BLaER1 (cell line): ENCODE results near the gene ZNF212.
A peak's percentile ranks its signal among the peaks of the same experiment; 100 is the strongest.

Source experiments
- H3K27ac ChIP-seq: shearing (Covaris generic); formaldehyde crosslinking; 2 replicates; pipeline ENCODE4 v1.8.1; 2022
- H3K27me3 ChIP-seq: shearing (Covaris generic); formaldehyde crosslinking; 2 replicates; pipeline ENCODE4 v1.8.1; 2022
- H3K36me3 ChIP-seq: shearing (Covaris generic); formaldehyde crosslinking; 2 replicates; pipeline ENCODE4 v1.8.1; 2022
- H3K4me1 ChIP-seq: shearing (Covaris generic); formaldehyde crosslinking; 2 replicates; pipeline ENCODE4 v1.8.1; 2022
- H3K4me2 ChIP-seq: shearing (Covaris generic); formaldehyde crosslinking; 2 replicates; pipeline ENCODE4 v1.8.1; 2022
- H3K4me3 ChIP-seq: shearing (Covaris generic); formaldehyde crosslinking; 2 replicates; pipeline ENCODE4 v1.8.1; 2022
- H3K9ac ChIP-seq: shearing (Covaris generic); formaldehyde crosslinking; 2 replicates; pipeline ENCODE4 v1.8.1; 2022
- H3K9me3 ChIP-seq: shearing (Covaris generic); formaldehyde crosslinking; 2 replicates; pipeline ENCODE4 v1.8.1; 2022
- H4K20me1 ChIP-seq: shearing (Covaris generic); formaldehyde crosslinking; 2 replicates; pipeline ENCODE4 v1.8.1; 2022
- Cebpa-rat ChIP-seq: shearing (Covaris generic); IDR thresholded peaks from 2 replicates; pipeline ENCODE4 v1.8.1; 2022

The ZNF212 gene

DNA sequence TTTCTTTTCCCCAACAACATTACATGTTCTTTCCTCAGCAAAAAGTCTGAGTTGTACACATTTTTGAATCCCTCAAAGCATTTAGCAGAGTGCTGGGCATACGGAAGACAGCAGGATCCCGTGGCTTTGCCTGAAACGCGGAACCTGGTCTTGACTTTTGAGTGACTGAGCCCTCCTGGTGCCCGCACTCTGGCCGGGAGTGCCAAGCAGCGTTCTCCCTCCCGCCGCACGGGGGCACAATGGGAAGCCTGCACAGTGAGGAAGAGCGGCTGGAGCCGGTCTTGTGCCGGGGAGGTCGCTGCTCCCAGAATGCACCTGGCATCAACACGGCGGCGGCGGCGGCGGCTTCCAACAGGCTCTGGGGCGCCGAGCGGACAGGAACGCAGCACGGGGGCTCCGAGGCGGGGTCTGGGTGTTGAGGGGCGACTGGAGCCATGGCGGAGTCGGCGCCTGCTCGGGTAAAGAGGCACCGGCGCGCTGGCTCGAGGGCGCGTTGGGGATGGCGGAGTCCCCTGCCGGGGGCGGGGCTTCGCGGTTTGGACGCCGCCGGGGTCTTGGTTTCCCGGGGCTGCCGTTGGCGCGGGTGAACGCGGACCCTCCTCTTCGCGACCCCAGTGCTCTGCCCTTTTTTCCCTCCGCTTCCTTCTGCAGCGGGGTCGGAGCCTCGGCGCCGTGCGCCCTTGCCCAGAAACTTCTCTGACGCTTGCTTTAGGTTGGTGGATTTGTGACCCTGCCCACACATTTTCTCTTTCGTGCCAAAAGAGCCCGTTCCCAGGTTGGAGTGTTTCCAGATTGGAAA is at the start of gene ZNF212:
Gene ZNF212 (plus strand): TSS at position 307 of the 799 bp plus-strand sequence. CDS start 128 bp downstream, at position 435.
- Histone ChIP-seq H3K9me3 (peaks cover 20% of the 10 kb centered on the region), H3K4me2 (peak within 1 kb of the TSS; percentile 79), H3K4me1 (peaks cover 29% of the 10 kb centered on the region), H3K9ac (peak within 1 kb of the TSS; percentile 92), H3K4me3 (peak within 1 kb of the TSS; percentile 80), H3K27ac (peak within 1 kb of the TSS; percentile 90), H3K27me3 (no peaks in the 10 kb centered on the region), H3K36me3 (peaks cover 14% of the 10 kb centered on the region), H4K20me1 (peaks cover 17% of the 10 kb centered on the region; the same call in 1 of the 2 replicates)
- TF ChIP-seq Cebpa-rat = no peak

DNA sequence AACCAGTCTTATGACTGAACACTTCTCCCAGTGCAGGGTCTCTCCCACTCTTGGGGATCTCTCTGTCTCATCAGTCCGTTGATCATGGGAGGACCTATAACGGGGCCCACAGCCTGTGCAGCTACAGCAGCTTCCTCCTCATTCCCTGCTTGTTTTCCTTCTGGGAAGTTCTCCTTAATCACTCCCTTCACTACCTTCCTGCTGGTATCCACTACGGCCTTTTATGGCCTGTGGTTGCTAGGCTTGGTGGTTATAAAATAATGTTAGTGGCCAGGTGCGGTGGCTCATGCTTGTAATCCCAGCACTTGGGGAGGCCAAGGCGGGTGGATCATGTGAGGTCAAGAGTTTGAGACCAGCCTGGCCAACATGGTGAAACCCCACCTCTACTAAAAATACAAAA is 47.6 kb upstream of the ZNF212 start:
- Histone ChIP-seq H3K27me3 (no peaks in the 10 kb centered on the region), H3K4me1 (peaks cover 12% of the 10 kb centered on the region), H3K9me3 (no peaks in the 10 kb centered on the region), H3K9ac (no peak overlapping the region), H4K20me1 (peaks cover 14% of the 10 kb centered on the region), H3K36me3 (no peaks in the 10 kb centered on the region), H3K4me2 (peak overlapping the region; percentile 55), H3K4me3 (no peak overlapping the region), H3K27ac (no peak overlapping the region)
- TF ChIP-seq Cebpa-rat = no peak

DNA sequence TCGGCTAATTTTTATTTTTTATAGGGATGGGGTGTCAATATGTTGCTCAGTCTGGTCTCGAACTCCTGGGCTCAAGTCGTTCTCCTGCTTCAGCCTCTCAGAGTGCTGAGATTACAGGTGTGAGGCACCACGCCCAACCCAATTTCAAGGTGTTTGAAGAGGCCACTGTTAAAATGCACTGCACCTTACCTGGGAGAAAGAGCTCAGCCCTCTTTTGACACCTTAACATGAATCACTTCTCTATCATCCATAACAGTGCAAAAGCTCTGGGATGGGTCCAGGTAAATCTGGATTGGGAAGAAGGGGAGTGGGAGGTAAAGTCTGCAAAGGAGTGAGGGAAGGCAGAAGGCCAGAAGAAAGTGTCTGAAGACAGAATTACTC is 44.7 kb upstream of the ZNF212 start:
- no peaks in the 10 kb centered on the region for H3K27me3 ChIP-seq
- peak overlapping the region; percentile 97 for H3K4me2 ChIP-seq
- no peaks in the 10 kb centered on the region for H3K9me3 ChIP-seq
- H3K4me1 ChIP-seq = peaks cover 20% of the 10 kb centered on the region
- peak overlapping the region; percentile 99 for H3K4me3 ChIP-seq
- H3K9ac ChIP-seq = peak overlapping the region; percentile 98
- no peak for TF ChIP-seq Cebpa-rat
- peaks cover 44% of the 10 kb centered on the region for H4K20me1 ChIP-seq
- H3K27ac ChIP-seq = peak overlapping the region; percentile 96
- H3K36me3 ChIP-seq = peaks cover 23% of the 10 kb centered on the region

DNA sequence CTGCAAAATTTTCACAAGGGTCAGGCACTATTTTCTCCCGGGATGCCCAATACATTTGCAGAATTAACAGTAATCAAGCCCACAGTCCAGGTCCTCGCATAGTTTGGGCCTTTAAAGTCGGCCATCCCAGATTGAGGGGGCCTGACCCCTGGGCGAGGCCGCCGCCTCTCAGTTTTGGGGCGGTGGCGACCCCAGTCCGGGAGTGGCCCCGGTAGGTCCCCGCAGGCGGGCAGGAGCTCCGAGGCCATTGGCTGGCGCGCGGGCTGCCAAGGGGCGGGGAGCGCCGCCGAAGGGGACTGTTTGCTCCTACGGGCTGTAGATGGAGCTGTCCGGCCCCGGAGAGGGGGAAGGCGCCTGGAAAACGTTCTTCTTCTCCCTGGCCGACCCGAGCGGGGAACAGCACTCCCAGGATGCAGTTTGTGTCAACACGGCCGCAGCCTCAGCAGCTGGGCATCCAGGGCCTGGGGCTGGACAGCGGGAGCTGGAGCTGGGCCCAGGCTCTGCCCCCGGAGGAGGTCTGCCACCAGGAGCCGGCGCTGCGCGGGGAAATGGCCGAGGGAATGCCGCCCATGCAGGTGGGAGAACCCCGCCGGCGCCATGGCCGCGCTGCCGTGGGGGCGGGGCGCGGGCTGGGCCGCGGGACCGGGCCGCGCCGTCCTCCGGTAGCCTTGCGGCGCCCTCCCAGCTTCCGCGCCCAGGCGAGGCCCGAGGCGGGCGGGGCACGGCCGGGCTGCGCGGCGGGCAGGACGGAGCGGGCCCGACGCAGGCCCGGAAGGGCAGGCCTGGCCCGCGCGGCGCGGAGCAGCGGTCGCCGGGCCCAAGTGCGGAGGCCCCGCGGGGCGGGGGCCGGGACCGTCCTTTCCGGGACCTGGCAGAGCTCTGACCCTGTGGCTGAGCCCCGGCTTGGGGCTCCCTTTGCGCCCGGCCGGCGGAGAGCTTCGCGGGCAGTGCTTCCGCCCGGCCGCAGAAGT is 44.0 kb upstream of the ZNF212 start, which contains the start of gene ZNF282:
Gene ZNF282 (plus strand): TSS at position 367 of the 971 bp plus-strand sequence. CDS start 44 bp downstream, at position 411.
- H3K4me3 ChIP-seq = peak within 1 kb of the TSS; percentile 99
- no peaks in the 10 kb centered on the region for H3K27me3 ChIP-seq
- H3K4me1 ChIP-seq = peaks cover 20% of the 10 kb centered on the region
- H3K4me2 ChIP-seq = peak within 1 kb of the TSS; percentile 97
- no peak for TF ChIP-seq Cebpa-rat
- H3K27ac ChIP-seq = peak within 1 kb of the TSS; percentile 96
- H4K20me1 ChIP-seq = peaks cover 50% of the 10 kb centered on the region
- no peaks in the 10 kb centered on the region for H3K9me3 ChIP-seq
- H3K9ac ChIP-seq = peak within 1 kb of the TSS; percentile 98
- peaks cover 29% of the 10 kb centered on the region for H3K36me3 ChIP-seq

DNA sequence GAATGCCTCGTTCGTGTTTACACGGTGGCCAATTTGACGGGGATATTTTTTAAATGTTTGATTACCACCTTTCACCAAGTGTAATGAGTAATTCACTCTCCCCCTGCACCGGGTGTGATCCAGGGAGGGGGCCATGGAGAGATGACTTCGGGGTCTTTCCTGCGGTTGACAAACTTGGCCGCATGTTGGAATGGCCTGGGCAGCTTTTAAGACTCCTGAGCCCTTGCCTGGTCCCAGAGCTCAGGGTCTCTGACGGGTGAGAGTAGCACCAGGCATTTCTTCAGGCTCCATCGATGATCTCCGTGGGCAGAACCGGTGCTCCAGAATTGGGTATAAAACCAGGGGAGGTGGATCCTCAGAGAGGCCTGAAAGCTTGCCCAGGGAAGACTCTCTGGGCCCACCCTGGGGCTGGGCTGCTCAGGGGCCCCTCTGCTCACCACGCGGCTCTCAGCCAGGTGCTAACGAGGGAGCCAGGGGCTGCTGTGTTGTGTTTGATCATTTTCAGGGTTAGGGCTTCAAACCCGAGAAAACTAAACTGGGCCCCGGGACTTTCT is 43.2 kb upstream of the ZNF212 start:
- H3K9ac ChIP-seq = peak overlapping the region; percentile 98
- peak overlapping the region; percentile 97 for H3K4me2 ChIP-seq
- no peak for TF ChIP-seq Cebpa-rat
- H3K9me3 ChIP-seq = no peaks in the 10 kb centered on the region
- H3K4me1 ChIP-seq = peaks cover 20% of the 10 kb centered on the region
- peak overlapping the region; percentile 99 for H3K4me3 ChIP-seq
- peaks cover 37% of the 10 kb centered on the region for H3K36me3 ChIP-seq
- peak overlapping the region; percentile 96 for H3K27ac ChIP-seq
- H4K20me1 ChIP-seq = peaks cover 58% of the 10 kb centered on the region
- H3K27me3 ChIP-seq = no peaks in the 10 kb centered on the region

DNA sequence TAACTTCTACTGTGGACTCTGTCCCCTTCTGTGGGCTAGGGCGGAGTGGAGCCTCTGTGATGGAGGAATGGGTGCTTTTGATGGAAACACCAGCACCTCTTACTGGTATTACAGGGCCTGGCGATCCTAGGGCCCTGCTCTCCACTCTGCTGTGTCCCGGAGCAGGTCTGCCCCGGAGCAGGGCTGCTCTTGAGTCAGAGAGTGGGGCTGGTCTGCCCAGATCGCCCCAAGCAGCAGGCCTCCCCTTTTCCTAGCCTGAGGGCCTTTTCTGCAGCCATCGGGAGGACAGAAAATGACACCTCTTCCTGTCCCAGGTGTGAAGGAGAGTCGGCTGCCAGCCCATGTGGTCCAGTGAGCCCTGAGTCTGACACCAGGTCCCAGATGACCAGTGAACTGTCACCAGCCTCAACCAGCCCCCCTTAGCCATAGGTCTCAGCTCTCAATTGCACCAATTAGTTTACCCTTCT is 42.7 kb upstream of the ZNF212 start:
- peaks cover 42% of the 10 kb centered on the region for H3K36me3 ChIP-seq
- peak overlapping the region; percentile 96 for H3K27ac ChIP-seq
- H4K20me1 ChIP-seq = peaks cover 63% of the 10 kb centered on the region
- no peak for TF ChIP-seq Cebpa-rat
- no peaks in the 10 kb centered on the region for H3K27me3 ChIP-seq
- peaks cover 20% of the 10 kb centered on the region for H3K4me1 ChIP-seq
- H3K4me2 ChIP-seq = peak overlapping the region; percentile 97
- peak overlapping the region; percentile 98 for H3K9ac ChIP-seq
- H3K4me3 ChIP-seq = peak overlapping the region; percentile 99
- H3K9me3 ChIP-seq = no peaks in the 10 kb centered on the region

DNA sequence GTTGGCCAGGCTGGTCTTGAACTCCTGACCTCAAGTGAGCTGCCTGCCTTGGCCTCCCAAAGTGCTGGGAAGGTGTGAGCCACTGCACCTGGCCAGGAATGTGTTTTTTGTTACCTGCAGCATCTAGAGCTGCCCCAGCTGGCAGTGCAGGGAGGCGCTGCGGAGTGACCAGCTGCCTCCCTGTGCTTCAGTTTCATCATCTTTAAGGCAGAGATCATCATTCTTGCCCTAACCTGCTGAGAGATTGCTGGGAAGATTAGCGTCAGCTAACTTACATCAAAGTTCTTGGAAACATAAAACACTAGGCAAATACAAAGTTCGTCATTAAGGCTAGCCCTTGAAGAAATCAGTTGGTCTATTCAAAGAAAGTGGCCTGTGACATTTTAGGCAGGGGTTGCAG is 41.8 kb upstream of the ZNF212 start:
- Histone ChIP-seq H3K4me1 (peaks cover 20% of the 10 kb centered on the region), H3K9me3 (no peaks in the 10 kb centered on the region), H3K4me2 (peak overlapping the region; percentile 97; the same call in 1 of the 2 replicates), H4K20me1 (peaks cover 72% of the 10 kb centered on the region), H3K36me3 (peaks cover 52% of the 10 kb centered on the region), H3K27ac (no peak overlapping the region), H3K9ac (no peak overlapping the region), H3K4me3 (no peak overlapping the region), H3K27me3 (no peaks in the 10 kb centered on the region)
- TF ChIP-seq Cebpa-rat = no peak

DNA sequence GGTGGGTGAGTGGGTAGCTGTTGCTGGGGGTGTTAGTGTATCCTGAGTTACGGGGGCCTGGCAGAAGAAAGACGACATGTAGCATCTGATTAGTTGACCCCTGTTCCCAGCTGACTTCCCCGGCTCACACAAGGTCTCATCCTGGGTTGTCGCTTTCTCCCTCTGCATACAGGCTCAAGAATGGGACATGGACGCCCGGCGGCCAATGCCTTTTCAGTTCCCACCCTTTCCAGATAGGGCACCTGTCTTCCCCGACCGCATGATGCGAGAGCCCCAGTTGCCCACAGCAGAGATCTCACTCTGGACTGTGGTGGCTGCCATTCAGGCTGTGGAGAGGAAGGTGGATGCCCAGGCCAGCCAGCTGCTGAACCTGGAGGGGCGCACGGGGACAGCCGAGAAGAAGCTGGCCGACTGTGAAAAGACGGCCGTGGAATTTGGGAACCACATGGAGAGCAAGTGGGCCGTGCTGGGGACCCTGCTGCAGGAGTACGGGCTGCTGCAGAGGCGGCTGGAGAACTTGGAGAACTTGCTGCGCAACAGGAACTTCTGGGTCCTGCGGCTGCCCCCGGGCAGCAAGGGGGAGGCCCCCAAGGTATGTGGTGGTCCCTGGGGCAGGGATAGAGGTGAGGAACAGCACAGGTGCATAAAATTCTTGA is 41.2 kb upstream of the ZNF212 start:
- no peaks in the 10 kb centered on the region for H3K27me3 ChIP-seq
- no peaks in the 10 kb centered on the region for H3K9me3 ChIP-seq
- H3K4me1 ChIP-seq = peaks cover 20% of the 10 kb centered on the region
- peaks cover 58% of the 10 kb centered on the region for H3K36me3 ChIP-seq
- H3K4me2 ChIP-seq = no peak overlapping the region
- H3K9ac ChIP-seq = no peak overlapping the region
- H3K4me3 ChIP-seq = no peak overlapping the region
- no peak overlapping the region for H3K27ac ChIP-seq
- no peak for TF ChIP-seq Cebpa-rat
- peaks cover 79% of the 10 kb centered on the region for H4K20me1 ChIP-seq
